BLaER1 (cell line): ENCODE results near the gene UTP20.
"Not testable (repeated sequence)": the region's sequence is repeated elsewhere in the genome, so short reads cannot be mapped to it uniquely, and the experiment has no call there.

Source experiments
- H3K27ac ChIP-seq: shearing (Covaris generic); formaldehyde crosslinking; 2 replicates; pipeline ENCODE4 v1.8.1; 2022
- H3K27me3 ChIP-seq: shearing (Covaris generic); formaldehyde crosslinking; 2 replicates; pipeline ENCODE4 v1.8.1; 2022
- H3K36me3 ChIP-seq: shearing (Covaris generic); formaldehyde crosslinking; 2 replicates; pipeline ENCODE4 v1.8.1; 2022
- H3K4me1 ChIP-seq: shearing (Covaris generic); formaldehyde crosslinking; 2 replicates; pipeline ENCODE4 v1.8.1; 2022
- H3K4me2 ChIP-seq: shearing (Covaris generic); formaldehyde crosslinking; 2 replicates; pipeline ENCODE4 v1.8.1; 2022
- H3K4me3 ChIP-seq: shearing (Covaris generic); formaldehyde crosslinking; 2 replicates; pipeline ENCODE4 v1.8.1; 2022
- H3K9ac ChIP-seq: shearing (Covaris generic); formaldehyde crosslinking; 2 replicates; pipeline ENCODE4 v1.8.1; 2022
- H3K9me3 ChIP-seq: shearing (Covaris generic); formaldehyde crosslinking; 2 replicates; pipeline ENCODE4 v1.8.1; 2022
- H4K20me1 ChIP-seq: shearing (Covaris generic); formaldehyde crosslinking; 2 replicates; pipeline ENCODE4 v1.8.1; 2022
- Cebpa-rat ChIP-seq: shearing (Covaris generic); IDR thresholded peaks from 2 replicates; pipeline ENCODE4 v1.8.1; 2022

UTP20 gene

GRCh38 chr12:101415228-101415627 lies 135.3 kb downstream of the UTP20 start:
- Histone ChIP-seq H3K27me3 (no peaks in the 10 kb centered on the region), H4K20me1 (no peaks in the 10 kb centered on the region), H3K9ac (no peak overlapping the region), H3K27ac (no peak overlapping the region), H3K9me3 (no peaks in the 10 kb centered on the region), H3K4me1 (no peaks in the 10 kb centered on the region), H3K4me2 (no peak overlapping the region), H3K36me3 (no peaks in the 10 kb centered on the region), H3K4me3 (no peak overlapping the region)
- TF ChIP-seq Cebpa-rat = no peak

GRCh38 chr12:101422066-101422465 lies 142.2 kb downstream of the UTP20 start:
- H3K27ac ChIP-seq, H3K36me3 ChIP-seq, H3K9ac ChIP-seq, H4K20me1 ChIP-seq, H3K4me2 ChIP-seq, H3K9me3 ChIP-seq, H3K27me3 ChIP-seq, H3K4me1 ChIP-seq, H3K4me3 ChIP-seq: not testable (repeated sequence)

- H3K4me2 ChIP-seq = no peak overlapping the region
- no peak overlapping the region for H3K4me3 ChIP-seq
- H3K36me3 ChIP-seq = no peaks in the 10 kb centered on the region
- no peaks in the 10 kb centered on the region for H3K4me1 ChIP-seq
- TF ChIP-seq Cebpa-rat = no peak
- H3K9me3 ChIP-seq = no peaks in the 10 kb centered on the region
- H3K9ac ChIP-seq = no peak overlapping the region
- H3K27ac ChIP-seq = no peak overlapping the region
- no peaks in the 10 kb centered on the region for H4K20me1 ChIP-seq
- no peaks in the 10 kb centered on the region for H3K27me3 ChIP-seq
These were observed 144.7 kb downstream of the UTP20 start for GRCh38 chr12:101424620-101425019.

GRCh38 chr12:101430456-101430855 lies 150.6 kb downstream of the UTP20 start:
- Histone ChIP-seq H3K9ac (no peak overlapping the region), H3K4me2 (no peak overlapping the region), H3K4me1 (no peaks in the 10 kb centered on the region), H3K27ac (no peak overlapping the region), H3K36me3 (no peaks in the 10 kb centered on the region), H3K27me3 (no peaks in the 10 kb centered on the region), H4K20me1 (no peaks in the 10 kb centered on the region), H3K4me3 (no peak overlapping the region), H3K9me3 (no peaks in the 10 kb centered on the region)
- TF ChIP-seq Cebpa-rat = no peak

GRCh38 chr12:101436136-101436535 lies 156.2 kb downstream of the UTP20 start:
- Histone ChIP-seq H4K20me1 (no peaks in the 10 kb centered on the region), H3K4me2 (no peak overlapping the region), H3K9me3 (no peaks in the 10 kb centered on the region), H3K9ac (no peak overlapping the region), H3K4me1 (no peaks in the 10 kb centered on the region), H3K27me3 (no peaks in the 10 kb centered on the region), H3K4me3 (no peak overlapping the region), H3K27ac (no peak overlapping the region), H3K36me3 (no peaks in the 10 kb centered on the region)
- no peak for TF ChIP-seq Cebpa-rat
